ENCODE data around the gene ACTMAP.

DNA sequence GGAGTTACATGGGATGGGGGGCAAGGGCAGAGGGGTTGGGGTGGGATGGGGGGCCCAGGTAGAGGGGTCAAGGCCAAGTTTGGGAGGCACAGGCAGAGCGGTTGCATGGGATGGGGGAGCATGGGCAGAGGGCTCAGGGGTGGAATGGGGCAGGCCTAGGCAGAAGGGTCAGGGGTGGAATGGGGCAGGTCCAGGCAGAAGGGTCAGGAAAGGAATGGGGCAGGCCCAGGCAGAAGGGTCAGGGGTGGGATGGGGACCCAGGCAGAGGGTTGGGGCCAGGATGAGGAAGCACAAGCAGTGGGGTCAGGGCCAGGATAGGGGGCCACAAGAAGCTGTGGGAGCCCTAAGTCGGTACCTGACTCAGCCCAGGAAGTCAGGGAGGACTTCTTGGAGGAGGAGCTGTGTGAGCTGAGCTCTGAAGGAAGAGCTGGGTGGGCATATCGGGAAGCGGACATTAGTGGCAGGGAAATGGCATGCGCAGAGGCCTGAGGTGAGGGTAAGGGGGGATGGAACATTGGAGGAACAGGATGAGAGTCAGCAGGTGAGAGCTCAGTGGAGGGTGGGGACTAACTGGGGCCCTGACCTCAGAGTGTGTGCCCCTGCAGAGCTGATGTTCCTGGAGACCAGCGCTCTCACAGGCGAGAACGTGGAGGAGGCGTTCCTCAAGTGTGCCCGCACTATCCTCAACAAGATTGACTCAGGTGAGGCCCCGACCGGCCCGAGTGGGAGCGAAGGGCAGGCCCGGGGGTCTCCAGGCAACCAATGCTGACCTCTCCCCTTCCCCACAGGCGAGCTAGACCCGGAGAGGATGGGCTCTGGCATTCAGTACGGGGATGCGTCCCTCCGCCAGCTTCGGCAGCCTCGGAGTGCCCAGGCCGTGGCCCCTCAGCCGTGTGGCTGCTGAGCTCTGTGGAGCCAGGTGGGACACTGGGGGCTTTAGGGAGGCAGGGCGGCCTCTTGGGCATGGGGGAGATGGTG, 36.1 kb upstream of the ACTMAP start:
- TF ChIP-seq EZH2 (IDR thresholded peaks at IDR 0.05; ENCODE audit: insufficient read depth, poor library complexity, severe bottlenecking) (no peak), EZH2phosphoT487 (IDR thresholded peaks at IDR 0.05; ENCODE audit: insufficient read depth, low read depth) (no peak)

All from GM23248 (cell line).